GM21390 (cell line): ENCODE measurements around the gene DYNC1LI1.

Experiments
- ATAC-seq: cut with Tn5 transposase; IDR thresholded peaks from one replicate; pipeline ENCODE4 v1.9.1; 2021; ENCODE audit not compliant: unreplicated experiment

DYNC1LI1 gene

DNA sequence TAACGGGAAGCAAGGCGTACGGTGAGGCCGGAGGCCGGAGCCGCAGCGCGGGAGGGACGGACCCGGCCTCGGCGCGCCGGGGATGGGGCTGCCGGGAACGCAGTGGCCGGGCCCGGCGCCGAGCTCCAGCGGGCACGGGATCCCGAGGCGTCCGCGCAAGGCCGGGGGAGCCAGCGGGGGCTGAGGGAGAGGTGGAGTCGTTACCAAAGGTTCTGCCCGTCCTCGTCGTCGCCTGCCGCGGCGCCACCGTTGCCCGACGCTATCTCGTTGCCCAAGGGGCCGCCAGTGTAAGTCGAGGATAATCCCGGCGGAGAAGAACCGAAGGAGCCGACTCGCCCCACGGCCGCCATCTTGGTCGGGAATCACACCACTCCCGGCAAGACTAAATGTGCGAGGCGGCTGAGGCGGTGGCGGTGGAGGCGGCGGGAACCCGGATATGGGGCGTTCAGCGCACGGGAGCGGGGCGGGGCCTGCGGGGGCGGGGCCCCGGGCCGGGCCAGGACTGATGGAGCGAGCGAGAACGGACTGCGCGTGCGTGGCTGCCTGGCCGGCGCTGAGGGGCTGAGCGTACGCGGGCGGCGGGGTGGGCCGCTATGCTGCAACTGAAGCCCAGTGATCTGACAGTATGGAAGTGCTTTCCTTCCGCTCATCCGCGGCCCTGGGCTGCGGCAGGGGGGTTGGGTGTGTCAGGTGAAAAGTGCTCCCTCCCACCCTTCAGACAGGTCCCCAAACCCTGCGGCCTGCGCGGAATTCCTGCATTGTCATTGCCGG lies at the start of gene DYNC1LI1:
Gene DYNC1LI1, minus strand, starts transcription at position 438 of the 771 bp plus-strand sequence. Its CDS starts 88 bp downstream, at position 350.
- ATAC-seq, result peak; percentile 83

DNA sequence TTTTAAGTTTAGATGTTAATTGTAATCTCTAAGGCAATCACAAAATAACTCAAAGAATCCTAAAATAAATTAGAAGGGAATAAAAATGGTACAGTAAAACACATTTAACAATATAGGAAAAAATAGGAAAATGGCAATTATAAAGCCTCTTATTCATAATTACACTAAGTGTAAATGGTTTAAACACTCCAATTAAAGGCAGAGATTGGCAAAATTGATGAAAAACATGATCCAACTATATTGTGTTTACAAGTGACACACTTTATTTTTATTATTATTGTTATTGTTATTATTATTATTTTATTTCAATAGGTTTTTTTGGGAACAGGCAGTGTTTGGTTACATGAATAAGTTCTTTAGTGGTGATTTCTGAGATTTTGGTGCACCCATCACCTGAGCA lies 48.7 kb upstream of the DYNC1LI1 start:
- ATAC-seq, result no peak

DNA sequence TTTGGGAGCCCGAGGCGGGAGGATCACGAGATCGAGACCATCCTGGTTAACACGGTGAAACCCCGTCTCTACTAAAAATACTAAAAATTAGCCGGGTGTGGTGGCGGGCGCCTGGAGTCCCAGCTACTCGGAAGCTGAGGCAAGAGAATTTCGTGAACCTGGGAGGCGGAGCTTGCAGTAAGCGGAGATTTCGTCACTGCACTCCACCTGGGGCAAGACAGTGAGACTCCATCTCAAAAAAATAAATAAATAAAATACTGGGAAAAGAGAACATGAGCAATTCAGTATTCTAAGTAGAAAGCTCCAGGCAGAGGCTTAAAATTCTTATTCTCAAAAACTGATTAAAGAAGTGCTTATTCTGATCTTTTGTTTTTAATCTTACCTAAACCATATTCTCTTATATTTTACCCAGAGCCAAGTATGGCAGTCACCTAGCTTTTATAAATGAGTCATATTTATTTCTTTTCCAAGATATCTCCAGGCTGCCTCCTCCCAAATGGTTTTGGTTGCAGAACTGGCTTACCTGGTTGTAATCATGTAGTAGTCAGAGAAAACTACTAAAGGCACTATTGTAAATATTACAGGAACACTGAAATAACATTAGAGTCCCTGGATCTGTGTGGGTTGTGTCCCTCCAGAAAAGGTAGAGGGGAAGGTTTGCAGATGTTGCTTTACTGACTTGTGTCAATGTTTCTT lies 45.8 kb upstream of the DYNC1LI1 start:
- no peak for ATAC-seq

DNA sequence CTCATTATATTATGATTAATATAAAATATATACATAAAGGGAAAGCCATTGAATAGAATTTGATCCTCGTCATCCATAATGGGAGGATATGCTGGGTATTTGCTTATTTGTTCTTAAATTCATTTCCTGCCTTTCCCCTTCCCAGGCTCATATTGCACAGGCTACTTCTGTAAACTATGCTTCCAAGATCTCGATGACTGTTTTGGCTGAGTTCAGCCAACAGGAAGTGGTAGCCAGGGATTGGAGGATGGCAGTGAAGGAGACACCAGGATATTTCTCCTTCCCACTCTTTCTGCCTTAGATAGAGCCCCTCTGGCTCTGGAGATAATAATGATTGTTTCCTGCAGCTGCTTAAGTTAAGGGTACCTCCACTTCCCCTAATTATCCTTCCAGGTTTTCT lies 44.3 kb upstream of the DYNC1LI1 start:
- no peak for ATAC-seq

DNA sequence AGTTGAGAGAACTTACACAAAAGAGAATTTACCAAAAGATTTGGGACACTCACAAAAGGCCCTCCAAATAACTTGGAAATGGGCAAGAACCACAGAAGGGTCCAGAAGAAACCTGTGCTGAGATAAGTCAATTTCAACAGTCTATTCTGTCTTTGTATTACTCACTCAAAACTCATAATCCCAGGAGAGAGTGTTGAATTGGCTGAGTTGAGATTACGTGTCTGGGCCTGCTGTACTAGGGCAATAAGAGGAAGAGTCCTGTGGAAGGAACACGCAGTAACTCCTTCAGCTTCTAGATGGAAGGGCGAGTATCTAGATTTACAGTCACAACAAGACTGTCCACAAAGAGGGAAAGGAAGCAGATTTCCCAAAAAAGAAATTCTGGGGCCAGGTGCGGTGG lies 42.5 kb upstream of the DYNC1LI1 start:
- ATAC-seq, result no peak

DNA sequence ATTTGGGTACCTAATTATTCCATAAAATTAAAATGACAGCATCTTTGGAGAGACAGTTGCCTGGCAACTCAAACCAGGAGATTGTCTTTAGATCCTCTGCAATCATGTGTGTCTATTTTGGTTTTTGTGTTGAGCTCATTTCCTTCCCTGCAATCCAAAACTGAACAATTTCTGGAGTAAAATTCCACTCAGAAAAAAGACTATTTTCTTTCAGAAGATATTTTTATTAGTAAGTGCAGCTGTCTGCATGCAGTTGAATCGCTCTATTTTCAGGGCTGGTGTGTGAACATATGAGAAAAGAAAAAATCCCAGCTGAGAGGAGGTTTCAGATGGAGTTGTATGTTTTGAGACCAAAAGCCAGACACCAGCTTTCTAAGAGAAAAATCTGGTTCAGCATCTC lies 41.9 kb upstream of the DYNC1LI1 start:
- no peak for ATAC-seq

DNA sequence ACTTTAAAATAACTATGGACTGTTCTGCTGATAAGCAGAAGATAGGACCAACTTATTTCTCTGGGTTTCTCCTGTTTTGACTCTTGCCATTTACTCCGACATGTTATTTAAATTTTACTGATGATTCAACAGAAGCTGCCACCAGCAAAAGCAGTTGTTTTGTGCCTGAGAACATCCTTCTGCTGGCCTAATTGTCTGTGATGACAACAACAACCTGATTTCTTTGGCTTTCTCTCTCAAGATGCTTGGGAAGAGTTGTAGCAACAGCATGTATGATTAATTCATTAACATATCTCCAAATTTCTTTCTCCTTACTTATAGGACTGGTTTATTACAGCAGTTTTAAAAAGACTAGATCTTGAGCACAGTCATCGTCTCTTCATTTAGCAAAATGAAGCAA lies 36.9 kb upstream of the DYNC1LI1 start:
- ATAC-seq, result no peak

DNA sequence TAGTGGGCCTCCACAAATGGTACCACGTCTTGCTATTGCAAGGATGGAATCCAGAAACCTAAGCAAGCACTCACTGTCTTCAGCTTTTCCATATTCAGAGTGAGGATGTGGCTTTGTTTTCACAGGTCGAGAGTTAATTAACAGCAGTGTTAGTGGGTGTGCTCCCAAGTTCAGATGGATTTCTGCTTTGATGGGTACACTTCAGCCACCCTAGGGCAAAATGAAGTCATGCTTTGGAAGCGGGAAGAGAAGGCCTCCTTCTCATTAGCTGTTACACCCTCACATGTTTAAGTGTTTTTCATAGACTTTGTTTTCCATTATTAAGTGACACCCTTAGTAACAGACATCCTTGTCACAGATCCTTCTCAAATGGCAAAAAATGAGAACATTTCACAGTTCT lies 36.3 kb upstream of the DYNC1LI1 start:
- no peak for ATAC-seq

DNA sequence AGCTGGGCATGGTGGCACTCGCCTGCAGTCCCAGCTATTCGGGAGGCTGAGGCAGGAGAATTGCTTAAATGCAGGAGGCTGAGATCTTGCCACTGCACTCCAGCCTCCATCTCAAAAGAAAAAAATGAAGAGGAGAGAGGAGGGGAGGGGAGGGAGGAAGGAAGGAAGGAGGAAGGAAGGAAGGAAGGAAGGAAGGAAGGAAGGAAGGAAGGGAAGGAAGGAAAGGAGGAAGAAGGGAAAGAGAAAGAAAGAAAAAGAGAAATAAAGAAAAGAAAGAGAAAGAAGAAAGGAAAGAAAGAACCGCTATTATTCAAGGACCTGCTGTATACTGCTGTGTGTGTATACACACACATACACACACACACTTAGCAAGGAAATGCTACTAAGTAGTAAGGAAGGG lies 35.6 kb upstream of the DYNC1LI1 start:
- ATAC-seq, result no peak

DNA sequence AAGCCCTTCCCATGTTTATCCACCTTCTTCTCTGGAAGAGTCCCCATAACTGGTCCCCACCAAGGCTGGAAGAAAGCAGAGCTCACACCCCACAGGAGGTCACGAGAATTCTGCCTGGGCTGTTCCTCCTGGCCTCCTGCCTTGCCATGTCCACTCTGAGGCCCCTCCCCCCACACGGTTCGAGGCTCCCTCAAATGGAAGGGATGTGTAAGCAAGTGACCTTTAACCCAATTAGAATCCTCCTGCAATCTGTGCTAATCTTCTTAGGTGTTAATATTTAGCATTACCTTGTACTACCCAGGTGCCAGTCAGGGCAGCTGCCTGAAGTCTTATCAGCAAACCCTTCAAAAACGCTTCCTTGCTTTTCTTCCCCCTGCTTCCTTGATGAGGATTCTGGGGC lies 32.4 kb upstream of the DYNC1LI1 start:
- no peak for ATAC-seq

DNA sequence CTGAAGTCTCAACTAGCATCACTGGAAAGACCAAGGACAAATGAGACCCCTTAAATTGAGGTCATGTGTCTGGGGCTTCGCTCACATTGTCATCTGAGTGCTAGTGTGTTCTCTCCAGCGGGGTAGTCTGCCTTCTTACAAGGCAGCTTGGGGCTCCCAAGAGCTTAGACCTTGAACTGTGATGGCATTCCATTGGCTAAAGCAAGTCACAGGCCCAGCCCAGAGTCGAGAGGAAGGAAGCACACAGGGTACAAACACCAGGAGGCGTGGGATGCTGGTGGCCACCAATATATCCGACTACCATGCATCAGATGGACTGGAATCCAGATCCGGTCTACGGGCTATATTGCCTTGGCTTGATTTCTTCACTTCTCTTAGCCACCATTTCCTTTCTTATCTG lies 31.5 kb upstream of the DYNC1LI1 start:
- no peak for ATAC-seq

DNA sequence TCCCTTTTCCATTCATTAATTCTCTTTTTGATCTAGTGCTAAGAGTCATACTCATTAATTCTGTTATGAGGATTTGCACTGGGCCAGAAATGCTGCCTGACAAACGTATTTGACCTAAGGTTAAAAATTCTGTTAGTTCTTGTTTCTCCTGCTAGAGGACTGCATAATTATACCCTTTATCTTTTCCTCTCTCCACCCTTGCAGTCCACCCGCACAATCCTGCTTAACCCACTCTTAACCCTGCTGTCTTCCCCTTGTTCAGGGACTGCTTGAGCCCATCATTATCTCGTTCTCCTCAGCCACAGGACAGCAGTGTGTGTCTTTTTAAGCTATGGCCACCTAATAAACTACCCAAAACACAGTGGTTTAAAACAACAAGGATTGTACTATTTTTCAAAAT lies 31.1 kb upstream of the DYNC1LI1 start:
- no peak for ATAC-seq

DNA sequence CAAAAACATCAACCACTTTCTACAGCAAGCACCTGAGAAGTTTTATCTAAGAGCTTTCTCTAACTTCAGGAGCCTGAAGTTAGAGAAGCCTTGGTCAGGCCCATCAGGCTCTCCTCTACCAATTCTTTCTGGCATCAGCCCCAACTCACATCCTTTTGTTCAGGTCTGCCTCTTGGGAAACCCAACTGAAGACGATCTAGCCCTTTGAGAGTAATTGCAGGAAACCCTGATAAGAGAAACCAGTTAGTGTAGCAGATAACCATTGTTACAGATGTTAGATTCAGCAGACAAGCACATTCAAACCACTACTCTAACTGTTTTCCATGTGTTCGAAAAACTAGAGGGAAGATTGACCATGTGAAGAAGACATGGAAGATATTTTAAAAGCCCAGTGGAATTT lies 27.0 kb upstream of the DYNC1LI1 start:
- no peak for ATAC-seq

DNA sequence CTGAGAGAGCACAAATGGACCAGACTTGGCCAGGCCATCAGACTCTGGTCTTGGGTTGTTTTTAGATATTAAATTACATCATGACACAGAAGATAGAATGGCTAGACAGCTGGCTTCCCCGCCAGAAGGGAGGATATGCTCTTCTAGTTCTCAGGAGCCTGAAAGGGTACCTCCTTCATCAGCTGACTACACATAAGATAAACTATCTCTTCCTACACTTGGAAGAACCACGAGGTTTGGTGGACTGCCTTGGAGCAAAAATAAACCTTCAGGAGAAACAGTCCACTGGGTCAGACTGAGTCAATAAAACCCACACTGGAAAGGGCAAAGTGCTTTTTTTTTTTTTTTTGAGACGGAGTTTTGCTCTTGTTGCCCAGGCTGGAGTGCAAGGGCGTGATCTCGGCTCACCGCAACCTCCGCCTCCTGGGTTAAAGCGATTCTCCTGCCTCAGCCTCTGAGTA lies 26.3 kb upstream of the DYNC1LI1 start:
- no peak for ATAC-seq

DNA sequence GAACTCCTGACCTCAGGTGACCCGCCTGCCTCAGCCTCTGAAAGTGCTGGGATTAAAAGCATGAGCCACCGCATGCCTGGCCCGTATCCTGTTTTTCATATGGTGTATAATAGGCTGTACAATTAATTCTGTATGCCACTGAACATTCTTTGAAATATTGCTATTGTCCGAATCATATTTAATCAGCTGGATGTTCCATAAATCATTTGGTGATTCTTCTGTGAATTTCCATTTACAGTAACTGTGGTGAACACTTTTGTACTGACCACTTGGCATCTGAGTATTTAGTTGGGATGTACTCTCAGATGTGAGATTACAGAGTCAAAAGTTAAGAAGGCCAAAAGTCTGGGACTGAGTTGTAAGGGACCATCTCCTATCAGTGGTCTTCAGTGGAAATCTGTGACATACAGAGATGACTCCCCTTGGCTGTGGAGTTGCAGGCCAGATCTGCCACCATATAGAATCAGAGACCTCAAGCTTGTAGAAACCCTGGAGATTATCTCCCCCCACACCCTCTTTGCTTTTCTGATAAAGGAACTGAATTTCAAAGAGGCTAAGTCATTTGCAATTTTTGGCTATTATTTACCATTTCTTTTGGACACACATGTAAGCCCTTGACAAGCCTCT lies 25.7 kb upstream of the DYNC1LI1 start:
- no peak for ATAC-seq

DNA sequence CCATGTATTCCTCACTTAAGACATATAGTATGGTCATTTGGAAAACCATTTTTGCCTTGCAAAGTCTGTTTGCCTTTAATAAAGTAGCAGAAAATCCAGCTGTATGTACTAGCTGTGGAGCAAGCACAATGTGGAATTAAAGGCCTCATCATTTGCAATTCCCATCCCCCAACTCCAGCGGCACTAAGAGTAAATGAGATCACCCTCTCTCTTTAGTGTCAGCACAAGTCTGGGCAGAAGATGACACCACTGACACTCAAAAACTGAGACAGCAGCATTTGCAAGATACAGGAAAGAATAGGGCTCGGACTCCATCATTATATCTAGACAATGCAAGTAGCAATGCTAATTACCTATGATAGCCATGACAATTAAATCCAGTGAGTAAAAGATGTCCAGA lies 24.7 kb upstream of the DYNC1LI1 start:
- ATAC-seq, result no peak

DNA sequence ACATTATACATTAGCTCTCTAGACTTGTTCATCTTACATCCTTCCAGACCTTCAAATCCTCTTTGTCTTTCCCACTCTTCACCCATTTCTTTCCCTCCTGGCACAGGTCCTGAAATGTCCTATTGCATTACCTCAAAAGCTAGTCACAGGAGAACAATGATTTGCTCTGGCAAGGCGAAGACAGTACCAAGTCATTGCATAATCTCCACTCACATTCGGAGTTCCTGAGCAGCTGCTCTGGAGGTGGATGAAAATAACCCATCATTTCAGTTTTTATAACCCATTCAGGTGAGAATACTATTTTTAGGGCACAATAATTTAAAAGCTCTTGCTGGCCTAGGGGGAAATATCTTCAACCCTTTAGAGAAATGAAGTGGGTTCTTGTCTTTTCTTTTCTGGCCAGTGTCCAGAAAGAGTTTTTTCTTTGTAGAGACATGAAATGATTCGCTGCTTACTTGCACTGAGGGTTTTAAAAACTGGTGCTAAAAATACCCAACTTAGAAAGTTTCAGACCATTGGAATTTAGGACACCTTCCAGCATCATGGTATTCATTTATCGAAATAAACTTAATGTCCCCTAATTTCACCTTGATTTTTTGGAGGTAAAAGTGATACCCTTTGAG lies 23.4 kb upstream of the DYNC1LI1 start:
- no peak for ATAC-seq

DNA sequence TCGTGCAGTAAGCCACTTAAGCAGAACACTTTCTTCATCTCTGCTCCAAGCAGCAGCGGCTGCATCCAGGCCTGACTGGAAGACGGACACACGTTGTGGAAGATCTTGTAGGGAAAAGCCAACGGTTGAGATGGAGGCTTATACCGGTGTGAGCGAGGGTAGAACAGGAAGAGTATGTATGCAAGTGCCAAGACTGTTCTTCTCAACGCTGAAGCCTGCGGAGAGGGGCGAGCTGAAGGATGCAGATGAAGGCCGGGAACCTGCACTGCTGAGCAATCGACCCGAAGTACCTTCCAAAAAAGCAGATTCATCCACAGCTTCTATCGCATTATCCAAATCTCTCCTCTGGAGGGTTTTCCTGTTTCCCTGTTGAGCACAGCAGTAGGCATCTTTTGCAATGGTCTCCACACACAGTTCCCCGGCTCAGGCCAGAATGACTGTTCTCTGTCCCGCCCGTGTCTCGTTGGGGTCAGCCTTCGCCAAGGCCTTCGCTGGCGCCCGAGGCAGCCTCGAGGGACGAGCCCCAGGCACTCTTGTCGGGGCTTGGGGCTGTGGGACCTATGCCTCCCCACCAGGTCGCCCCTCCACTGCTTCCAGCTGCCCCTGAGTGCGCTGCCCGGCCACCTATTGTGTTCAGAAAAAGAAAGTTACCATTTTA lies 22.2 kb upstream of the DYNC1LI1 start:
- no peak for ATAC-seq

DNA sequence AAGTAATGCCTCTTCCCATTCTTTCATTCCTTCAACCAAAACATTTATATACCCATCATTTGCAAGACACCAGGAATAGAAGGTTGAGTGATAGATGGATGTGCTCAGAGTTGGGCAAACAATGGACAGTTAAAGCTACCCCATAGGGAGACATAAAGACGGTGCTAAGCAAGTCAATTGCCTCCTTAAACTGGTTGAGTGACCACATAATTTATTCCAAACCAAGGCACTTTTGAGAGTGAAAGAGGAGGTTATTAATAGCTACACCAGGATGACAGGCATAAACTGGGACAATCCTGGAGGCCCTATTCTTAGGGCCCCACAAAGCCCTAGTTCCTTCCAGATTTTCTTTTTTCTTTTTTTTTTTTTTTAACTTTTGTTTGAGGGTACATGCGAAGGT lies 21.4 kb upstream of the DYNC1LI1 start:
- no peak for ATAC-seq

DNA sequence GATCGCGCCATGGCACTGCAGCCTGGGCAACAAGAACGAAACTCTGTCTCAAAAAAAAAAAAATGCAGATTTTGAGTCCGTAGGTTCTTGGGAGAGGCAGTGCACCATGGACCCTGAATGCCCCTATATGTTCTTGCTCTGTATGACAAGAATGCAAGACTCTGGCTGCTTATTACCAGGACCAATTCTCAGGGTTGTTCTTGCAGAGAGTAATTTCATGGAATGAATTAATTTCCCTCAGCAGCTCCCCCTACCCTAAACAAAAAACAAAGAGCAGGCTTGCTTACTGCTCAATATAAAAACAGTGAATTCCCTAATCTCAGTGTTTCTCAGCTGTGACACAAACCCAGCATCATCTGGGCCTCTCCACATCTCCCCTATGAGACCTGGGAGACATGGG lies 20.5 kb upstream of the DYNC1LI1 start:
- ATAC-seq, result no peak

DNA sequence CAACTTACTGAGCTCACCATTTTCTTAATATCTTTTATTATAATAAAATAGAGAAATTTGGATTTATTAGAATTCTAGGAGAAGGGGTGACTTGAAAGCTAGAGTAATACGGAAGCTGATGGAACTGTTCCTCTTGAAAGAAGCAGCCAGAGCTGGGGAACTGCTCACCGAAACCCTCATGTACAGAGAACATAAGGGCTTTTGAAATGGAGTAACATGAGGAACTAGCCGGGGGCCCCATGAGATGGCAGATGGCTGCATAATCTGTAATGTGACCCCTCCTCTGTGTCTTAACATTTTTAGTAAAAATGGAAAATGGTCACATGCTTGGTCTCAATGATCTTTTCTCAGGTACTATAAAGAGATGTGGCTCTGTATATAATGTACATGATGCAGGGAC lies 15.7 kb upstream of the DYNC1LI1 start:
- no peak for ATAC-seq
